ENCODE results near the gene AOC2. TPM values are rescaled to one million over a fixed set of nuclear protein-coding genes. Genes with fewer than 3 reads are reported as not detected.
"Not testable (repeated sequence)": the region's sequence is repeated elsewhere in the genome, so short reads cannot be mapped to it uniquely, and the experiment has no call there.

The AOC2 gene
- polyA plus RNA-seq, 1 donor (not counting 4 experiments of a cell fraction or from before 2014, with no cell fraction given) = 0.94 TPM

DNA sequence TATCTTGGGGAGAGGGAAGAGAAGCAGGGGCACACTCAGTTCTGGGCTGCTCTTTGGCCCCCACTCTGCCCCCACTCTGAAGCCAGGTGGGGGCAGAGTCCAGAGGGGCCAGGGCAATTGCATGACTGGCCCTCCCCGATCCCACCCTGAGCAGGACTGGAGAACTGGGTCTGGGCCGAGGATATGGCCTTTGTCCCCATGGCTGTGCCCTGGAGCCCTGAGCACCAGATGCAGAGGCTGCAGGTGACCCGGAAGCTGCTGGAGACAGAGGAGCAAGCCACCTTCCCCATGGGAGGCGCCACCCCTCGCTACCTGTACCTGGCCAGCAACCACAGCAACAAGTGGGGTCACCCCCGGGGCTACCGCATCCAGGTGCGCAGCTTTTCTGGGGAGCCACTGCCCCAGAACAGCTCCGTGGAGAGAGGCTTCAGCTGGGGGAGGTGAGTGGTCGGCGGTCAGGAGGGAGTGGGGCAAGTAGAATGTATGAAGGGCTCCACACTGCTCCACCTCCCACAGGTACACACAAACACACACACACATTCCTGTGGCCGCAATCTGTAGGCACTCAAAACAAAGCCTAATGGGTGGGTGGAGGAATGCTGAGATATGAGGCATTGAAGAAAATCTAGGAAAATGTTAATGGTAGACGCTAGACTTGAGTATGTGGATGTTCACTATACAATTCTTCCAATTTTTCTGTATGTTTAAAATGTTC, 28.0 kb downstream of the AOC2 start:
- Histone ChIP-seq H3K4me3 (ENCODE audit: control insufficient read depth in 2 of 3, extremely low read depth in 1 of 3, insufficient read depth in 2 of 3, low read depth in 1 of 3, low read length in 3 of 3) (no peak overlapping the region), H3K4me2 (ENCODE audit: control insufficient read depth, extremely low read depth, insufficient read depth, low read depth, low read length) (no peak overlapping the region), H3K4me1 (ENCODE audit: control insufficient read depth, extremely low read depth, insufficient read depth, low read length) (no peaks in the 10 kb centered on the region), H3K27ac (ENCODE audit: control insufficient read depth, insufficient read depth, low read length) (no peak overlapping the region), H2AFZ (ENCODE audit: control insufficient read depth, low read length) (no peak overlapping the region), H3K9me1 (ENCODE audit: control insufficient read depth, extremely low read depth, insufficient read depth, low read length) (no peaks in the 10 kb centered on the region), H4K20me1 (ENCODE audit: control insufficient read depth, extremely low read depth, insufficient read depth, low read length) (no peaks in the 10 kb centered on the region), H3K9me3 (ENCODE audit: control insufficient read depth, low read depth, low read length) (no peaks in the 10 kb centered on the region), H3K27me3 (ENCODE audit: control insufficient read depth, extremely low read depth, insufficient read depth, low read length) (peaks cover 6% of the 10 kb centered on the region), H3K36me3 (ENCODE audit: control insufficient read depth in 2 of 2, extremely low read depth in 1 of 2, insufficient read depth in 2 of 2, low read length in 2 of 2) (no peaks in the 10 kb centered on the region), H3K9ac (ENCODE audit: control insufficient read depth, extremely low read depth, insufficient read depth, low read length) (no peak overlapping the region), H3K79me2 (ENCODE audit: control insufficient read depth, insufficient read depth, low read length) (no peaks in the 10 kb centered on the region)
- DNase-seq (ENCODE audit: low read depth, low spot score) (no peak), FAIRE-seq (no peak)
- dilution Hi-C loops (cut with MboI; ENCODE audit: extremely low pct_ligation_motif_present, low sequenced_read_pairs) = no loop called here
- TF ChIP-seq EZH2 (IDR thresholded peaks at IDR 0.05; ENCODE audit: low read length) = no peak
- TF ChIP-seq, protein P1, sequence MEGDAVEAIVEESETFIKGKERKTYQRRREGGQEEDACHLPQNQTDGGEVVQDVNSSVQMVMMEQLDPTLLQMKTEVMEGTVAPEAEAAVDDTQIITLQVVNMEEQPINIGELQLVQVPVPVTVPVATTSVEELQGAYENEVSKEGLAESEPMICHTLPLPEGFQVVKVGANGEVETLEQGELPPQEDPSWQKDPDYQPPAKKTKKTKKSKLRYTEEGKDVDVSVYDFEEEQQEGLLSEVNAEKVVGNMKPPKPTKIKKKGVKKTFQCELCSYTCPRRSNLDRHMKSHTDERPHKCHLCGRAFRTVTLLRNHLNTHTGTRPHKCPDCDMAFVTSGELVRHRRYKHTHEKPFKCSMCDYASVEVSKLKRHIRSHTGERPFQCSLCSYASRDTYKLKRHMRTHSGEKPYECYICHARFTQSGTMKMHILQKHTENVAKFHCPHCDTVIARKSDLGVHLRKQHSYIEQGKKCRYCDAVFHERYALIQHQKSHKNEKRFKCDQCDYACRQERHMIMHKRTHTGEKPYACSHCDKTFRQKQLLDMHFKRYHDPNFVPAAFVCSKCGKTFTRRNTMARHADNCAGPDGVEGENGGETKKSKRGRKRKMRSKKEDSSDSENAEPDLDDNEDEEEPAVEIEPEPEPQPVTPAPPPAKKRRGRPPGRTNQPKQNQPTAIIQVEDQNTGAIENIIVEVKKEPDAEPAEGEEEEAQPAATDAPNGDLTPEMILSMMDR (optimal IDR thresholded peaks at IDR 0.05 in 1 of 3, IDR thresholded peaks at IDR 0.05 in 1 of 3, conservative IDR thresholded peaks at IDR 0.05 in 1 of 3; ENCODE audit: extremely low read depth in 1 of 3, insufficient read depth in 2 of 3, low read length in 3 of 3) = no peak

DNA sequence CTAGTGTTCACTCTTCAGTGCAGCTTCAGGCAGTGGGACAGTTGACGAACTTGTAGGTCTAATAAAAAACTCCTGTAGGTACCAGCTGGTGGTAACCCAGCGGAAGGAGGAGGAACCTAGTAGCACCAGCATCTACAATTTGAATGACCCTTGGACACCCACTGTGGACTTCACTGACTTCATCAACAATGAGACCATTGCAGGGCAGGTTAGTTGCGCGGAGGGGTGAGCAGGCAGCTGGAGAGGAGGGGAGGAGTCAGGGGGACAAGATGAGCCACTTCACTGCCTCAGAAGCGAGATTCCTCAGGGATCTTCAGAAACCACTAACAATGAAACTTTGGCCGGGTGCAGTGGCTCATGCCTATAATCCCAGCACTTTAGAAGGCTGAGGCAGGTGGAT, 28.9 kb downstream of the AOC2 start:
- Histone ChIP-seq H3K9ac (ENCODE audit: control insufficient read depth, extremely low read depth, insufficient read depth, low read length) (no peak overlapping the region), H3K9me1 (ENCODE audit: control insufficient read depth, extremely low read depth, insufficient read depth, low read length) (no peaks in the 10 kb centered on the region), H3K36me3 (ENCODE audit: control insufficient read depth in 2 of 2, extremely low read depth in 1 of 2, insufficient read depth in 2 of 2, low read length in 2 of 2) (no peaks in the 10 kb centered on the region), H3K27me3 (ENCODE audit: control insufficient read depth, extremely low read depth, insufficient read depth, low read length) (peaks cover 14% of the 10 kb centered on the region), H3K4me3 (ENCODE audit: control insufficient read depth in 2 of 3, extremely low read depth in 1 of 3, insufficient read depth in 2 of 3, low read depth in 1 of 3, low read length in 3 of 3) (no peak overlapping the region), H2AFZ (ENCODE audit: control insufficient read depth, low read length) (no peak overlapping the region), H3K4me1 (ENCODE audit: control insufficient read depth, extremely low read depth, insufficient read depth, low read length) (no peaks in the 10 kb centered on the region), H3K27ac (ENCODE audit: control insufficient read depth, insufficient read depth, low read length) (no peak overlapping the region), H4K20me1 (ENCODE audit: control insufficient read depth, extremely low read depth, insufficient read depth, low read length) (no peaks in the 10 kb centered on the region), H3K4me2 (ENCODE audit: control insufficient read depth, extremely low read depth, insufficient read depth, low read depth, low read length) (no peak overlapping the region), H3K9me3 (ENCODE audit: control insufficient read depth, low read depth, low read length) (no peaks in the 10 kb centered on the region), H3K79me2 (ENCODE audit: control insufficient read depth, insufficient read depth, low read length) (no peaks in the 10 kb centered on the region)
- DNase-seq (ENCODE audit: low read depth, low spot score) = no peak
- FAIRE-seq = no peak
- TF ChIP-seq, protein P1 (optimal IDR thresholded peaks at IDR 0.05 in 1 of 3, IDR thresholded peaks at IDR 0.05 in 1 of 3, conservative IDR thresholded peaks at IDR 0.05 in 1 of 3; ENCODE audit: extremely low read depth in 1 of 3, insufficient read depth in 2 of 3, low read length in 3 of 3) = no peak
- TF ChIP-seq EZH2 (IDR thresholded peaks at IDR 0.05; ENCODE audit: low read length) = no peak
- dilution Hi-C loops (cut with MboI; ENCODE audit: extremely low pct_ligation_motif_present, low sequenced_read_pairs) = no loop called here

DNA sequence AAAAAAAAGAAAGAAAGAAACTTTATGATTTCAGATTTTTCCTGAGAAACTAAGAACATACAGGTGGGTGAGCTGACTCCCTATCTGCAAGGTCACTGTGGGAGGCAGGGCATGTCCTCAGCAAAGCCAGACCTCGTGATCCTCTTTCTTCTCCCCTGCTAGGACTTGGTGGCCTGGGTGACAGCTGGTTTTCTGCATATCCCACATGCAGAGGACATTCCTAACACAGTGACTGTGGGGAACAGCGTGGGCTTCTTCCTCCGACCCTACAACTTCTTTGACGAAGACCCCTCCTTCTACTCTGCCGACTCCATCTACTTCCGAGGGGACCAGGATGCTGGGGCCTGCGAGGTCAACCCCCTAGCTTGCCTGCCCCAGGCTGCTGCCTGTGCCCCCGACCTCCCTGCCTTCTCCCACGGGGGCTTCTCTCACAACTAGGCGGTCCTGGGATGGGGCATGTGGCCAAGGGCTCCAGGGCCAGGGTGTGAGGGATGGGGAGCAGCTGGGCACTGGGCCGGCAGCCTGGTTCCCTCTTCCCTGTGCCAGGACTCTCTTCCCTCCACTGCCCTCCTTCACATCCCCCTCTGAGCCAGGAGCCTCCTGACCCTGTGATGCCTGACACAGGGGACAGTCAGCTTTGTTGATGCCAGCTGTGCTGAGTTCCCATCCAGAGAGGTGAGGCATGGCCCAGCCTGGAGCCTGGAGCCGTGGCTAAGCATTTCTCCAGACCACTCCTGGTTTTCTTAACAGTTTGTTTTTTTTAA, 29.7 kb downstream of the AOC2 start:
- not testable (repeated sequence) for FAIRE-seq; H3K4me2 ChIP-seq (ENCODE audit: control insufficient read depth, extremely low read depth, insufficient read depth, low read depth, low read length)

More for the DNA sequence above, 29.7 kb downstream of the AOC2 start:
- H3K4me3 ChIP-seq (ENCODE audit: control insufficient read depth in 2 of 3, extremely low read depth in 1 of 3, insufficient read depth in 2 of 3, low read depth in 1 of 3, low read length in 3 of 3); H4K20me1 ChIP-seq (ENCODE audit: control insufficient read depth, extremely low read depth, insufficient read depth, low read length); dilution Hi-C loops (cut with MboI; ENCODE audit: extremely low pct_ligation_motif_present, low sequenced_read_pairs); H3K4me1 ChIP-seq (ENCODE audit: control insufficient read depth, extremely low read depth, insufficient read depth, low read length); DNase-seq (ENCODE audit: low read depth, low spot score); H3K9me3 ChIP-seq (ENCODE audit: control insufficient read depth, low read depth, low read length); H2AFZ ChIP-seq (ENCODE audit: control insufficient read depth, low read length); H3K9me1 ChIP-seq (ENCODE audit: control insufficient read depth, extremely low read depth, insufficient read depth, low read length); H3K27ac ChIP-seq (ENCODE audit: control insufficient read depth, insufficient read depth, low read length); H3K79me2 ChIP-seq (ENCODE audit: control insufficient read depth, insufficient read depth, low read length); H3K9ac ChIP-seq (ENCODE audit: control insufficient read depth, extremely low read depth, insufficient read depth, low read length); H3K36me3 ChIP-seq (ENCODE audit: control insufficient read depth in 2 of 2, extremely low read depth in 1 of 2, insufficient read depth in 2 of 2, low read length in 2 of 2): not testable (repeated sequence)
- peaks cover 21% of the 10 kb centered on the region for H3K27me3 ChIP-seq (ENCODE audit: control insufficient read depth, extremely low read depth, insufficient read depth, low read length)
